Stimulated activated CD4-positive, alpha-beta T cell treated with anti-CD3 and anti-CD28 coated beads, Interleukin-12 subunit alpha, Interleukin-12 subunit beta, amount 100 ng/mL, for 48 hours (primary cell): ENCODE measurements around the gene CHST7.
"Not testable (repeated sequence)": the region's sequence is repeated elsewhere in the genome, so short reads cannot be mapped to it uniquely, and the experiment has no call there.

Experiments
- DNase-seq, 3 donors: peaks; one replicate each; pipeline ENCODE4 v3.0.0-alpha.2; 2020; ENCODE audit warnings: low read depth in 2 of 3, low spot score in 1 of 3

CHST7 gene, protein sequence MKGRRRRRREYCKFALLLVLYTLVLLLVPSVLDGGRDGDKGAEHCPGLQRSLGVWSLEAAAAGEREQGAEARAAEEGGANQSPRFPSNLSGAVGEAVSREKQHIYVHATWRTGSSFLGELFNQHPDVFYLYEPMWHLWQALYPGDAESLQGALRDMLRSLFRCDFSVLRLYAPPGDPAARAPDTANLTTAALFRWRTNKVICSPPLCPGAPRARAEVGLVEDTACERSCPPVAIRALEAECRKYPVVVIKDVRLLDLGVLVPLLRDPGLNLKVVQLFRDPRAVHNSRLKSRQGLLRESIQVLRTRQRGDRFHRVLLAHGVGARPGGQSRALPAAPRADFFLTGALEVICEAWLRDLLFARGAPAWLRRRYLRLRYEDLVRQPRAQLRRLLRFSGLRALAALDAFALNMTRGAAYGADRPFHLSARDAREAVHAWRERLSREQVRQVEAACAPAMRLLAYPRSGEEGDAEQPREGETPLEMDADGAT

DNA sequence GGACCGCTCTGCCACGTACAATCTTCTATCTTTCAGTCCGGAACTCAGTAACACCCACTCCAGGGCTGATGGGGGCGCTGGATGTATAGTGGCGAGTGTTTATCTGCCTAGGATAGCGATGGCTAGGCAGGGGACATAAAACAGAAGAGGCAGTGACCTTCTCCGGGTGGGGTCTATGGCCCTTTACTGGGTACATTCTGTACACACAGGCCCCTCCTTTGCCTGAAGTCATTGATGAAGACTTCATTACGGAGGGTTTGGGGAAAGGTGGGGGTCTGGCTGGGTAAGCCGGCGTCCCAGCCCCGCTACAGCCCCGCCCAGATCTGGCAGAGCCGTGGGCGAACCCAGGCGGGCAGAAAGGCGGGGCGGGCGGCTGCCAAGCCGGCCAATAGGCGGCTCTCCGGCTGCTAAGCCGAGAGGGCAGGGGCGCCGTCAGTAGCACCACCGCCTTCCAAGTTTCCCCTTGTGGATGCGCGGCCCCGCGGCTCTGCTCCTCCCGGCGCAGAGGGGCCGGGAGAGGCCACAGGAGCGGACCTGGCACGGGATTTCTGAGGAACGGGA lies at the start of gene CHST7:
TSS of gene CHST7 (plus strand) at position 435 of the 561 bp plus-strand sequence. CDS start 167 bp downstream, outside the sequence.
- DNase-seq = no peak

DNA sequence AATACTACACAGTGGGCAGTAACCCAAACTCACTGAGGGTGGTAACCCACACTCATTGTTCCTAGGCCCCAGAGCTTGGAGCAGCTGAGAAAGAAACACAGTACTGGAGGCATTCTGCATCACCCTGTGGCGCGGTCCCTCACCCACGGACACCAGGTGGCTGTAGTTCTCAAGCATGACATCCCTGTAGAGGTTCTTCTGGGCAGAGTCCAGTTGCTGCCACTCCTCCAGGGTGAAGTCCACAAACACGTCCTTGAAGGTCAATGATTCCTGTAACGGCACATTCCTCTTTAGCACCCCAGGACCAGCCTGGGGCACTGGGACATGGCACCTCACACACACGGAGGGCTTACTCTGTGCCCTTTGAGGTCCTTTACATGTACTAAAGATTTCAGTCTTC lies 44.9 kb upstream of the CHST7 start:
- DNase-seq = not testable (repeated sequence)

DNA sequence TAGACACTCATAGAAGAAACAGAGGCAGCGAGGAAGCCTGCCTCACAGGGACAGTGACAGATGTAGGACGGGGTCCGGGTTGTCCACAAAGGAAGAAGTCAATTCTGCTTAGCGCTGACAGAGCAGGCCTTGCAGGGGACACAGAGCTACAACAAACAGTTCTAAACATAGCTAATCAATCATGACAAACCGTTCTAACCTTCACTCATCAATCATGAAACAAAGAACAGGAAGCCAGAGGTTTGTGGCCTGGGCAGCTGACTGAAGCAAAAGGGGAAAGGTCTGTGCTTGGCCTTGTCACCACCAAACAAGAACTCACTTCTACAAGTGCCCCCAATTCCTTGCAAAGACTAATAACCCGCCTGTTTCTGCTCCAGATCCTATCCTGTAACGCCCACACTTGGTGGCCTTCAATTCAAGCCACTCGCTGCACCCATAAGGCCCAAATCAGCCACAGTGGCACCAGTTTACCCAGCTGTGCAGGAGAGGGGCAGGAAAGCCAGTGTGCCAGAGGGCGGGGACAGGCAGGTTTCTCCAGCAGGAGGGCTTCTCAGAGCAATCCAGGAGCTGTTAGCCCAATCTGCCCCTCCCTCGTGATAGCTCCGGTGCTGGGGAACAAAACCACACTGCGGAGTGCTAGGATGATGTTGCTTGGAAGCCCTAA lies 43.7 kb upstream of the CHST7 start:
- not testable (repeated sequence) for DNase-seq

DNA sequence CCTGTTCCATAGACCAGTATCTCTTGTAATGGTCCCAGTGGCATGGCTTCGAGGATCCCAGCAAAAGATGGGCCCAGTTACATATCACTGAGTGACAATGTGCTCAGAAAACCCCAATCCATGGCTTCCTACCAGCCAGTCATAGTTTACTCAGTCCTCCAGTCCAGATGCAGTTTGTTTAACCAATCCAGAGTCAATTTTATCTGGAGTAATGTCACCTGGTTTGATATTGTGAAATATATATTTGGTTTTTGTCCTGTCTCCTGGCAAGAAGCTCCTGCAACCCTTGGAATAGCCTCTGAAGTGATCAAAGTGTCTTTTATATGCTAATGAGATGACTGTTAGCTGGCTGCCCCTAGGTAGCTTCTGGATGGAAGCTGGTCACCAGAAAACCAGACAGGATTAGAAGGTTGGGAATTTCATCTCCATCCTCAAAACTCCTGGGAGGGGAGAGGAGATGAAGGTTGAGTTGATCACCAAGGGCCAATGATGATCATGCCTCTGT lies 43.1 kb upstream of the CHST7 start:
- DNase-seq = not testable (repeated sequence)

DNA sequence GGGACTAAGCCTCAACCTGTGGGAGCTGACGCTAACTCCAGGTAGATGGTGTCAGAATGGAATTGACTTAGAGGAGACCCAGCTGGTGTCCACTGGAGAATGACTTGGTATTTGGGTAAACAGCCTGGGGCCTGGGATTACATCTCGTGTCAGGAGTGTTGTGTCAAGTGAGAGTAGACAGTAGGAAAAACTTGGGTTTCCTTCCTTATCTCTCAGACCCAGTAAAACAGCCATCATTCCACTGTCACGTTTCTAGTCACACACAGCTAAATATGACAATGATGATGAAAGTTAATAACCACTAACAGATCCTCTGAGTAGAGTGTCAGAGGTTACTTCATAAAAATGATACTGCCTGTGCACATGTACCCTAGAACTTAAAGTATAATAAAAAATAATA lies 42.1 kb upstream of the CHST7 start:
- no peak for DNase-seq

DNA sequence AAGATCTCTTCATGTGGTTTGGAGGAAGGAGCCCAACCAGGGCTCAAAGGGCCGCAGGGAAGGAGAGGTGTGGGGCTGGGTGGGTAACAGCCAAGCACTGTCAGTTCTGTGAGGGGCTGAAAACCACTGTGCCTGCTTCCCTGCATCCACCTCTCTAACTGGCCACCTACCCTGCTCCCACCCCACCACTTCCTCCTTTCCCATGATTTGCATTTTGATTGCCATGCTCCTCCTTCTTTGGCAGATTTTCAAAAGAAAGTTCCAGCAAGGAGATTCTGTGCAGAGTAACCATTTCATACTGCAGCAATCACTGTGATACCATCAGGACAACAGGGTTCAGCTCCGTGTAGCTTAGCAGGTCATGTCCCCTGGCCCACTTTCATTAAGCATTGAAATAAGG lies 30.1 kb upstream of the CHST7 start:
- DNase-seq = no peak

DNA sequence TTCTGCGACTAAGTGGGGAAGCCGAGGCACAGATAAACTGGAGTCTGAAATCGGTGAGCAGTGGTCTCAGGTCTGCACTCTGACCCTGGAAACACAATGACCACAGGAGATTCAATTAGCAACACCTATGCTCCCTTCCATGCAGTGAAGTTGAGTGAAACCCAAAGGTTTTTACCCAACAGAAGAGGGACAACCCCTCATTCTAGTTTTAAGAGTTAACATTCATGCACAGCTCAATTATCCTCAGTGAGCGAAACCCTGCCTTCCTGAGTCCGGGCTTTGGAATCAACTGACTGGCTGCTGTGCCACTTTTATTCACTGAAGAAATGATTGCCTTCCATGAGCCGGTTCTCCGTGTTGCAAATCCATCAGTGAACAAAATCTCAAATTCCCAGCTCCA lies 29.0 kb upstream of the CHST7 start:
- DNase-seq = not testable (repeated sequence)

DNA sequence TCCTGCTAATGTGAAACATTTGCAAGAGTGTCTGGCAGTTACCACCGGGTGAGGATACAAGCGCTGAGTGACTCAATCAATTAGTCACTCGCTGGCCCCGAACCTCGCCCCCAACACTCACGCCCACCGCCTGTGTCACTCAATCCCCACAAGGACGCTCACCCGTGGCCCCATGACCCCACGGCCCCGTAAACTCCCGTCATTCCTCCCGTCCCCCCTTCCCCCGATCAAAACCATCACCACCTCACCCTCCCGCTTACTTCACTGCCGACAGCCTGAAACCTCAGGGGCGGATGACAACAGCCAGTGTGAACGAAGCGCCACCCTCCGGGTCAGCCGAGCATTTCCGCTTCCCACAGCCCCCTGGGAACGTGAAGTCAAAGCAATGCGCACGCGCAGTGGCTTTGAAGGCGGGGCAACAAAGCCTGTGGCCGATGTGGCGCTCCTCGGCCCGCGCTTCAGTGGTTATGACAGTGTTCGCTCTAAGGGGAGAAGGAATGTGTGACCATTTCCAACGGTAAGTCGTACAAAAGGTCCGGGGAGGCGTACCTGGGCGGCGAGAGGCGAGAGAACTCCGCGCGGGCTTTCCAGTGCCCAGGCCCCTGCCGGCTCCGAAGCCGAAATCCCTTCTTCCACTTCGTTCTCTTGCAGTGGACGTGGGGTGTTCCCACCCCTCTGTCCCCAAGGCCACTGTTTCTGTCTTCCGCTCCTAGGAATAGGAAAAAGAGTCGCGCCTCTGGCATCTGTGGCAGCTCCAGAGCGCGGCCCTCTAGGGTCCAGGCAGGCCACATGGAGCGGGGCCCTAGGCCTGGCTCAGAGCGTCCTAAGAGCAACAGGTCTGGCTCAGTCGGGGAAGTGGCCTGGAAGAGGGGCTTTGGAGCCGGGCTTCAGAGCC lies 28.2 kb upstream of the CHST7 start, which contains the start of gene ZNF674:
TSS of gene ZNF674 (minus strand) at position 311 of the 895 bp plus-strand sequence. CDS start 3,334 bp downstream, outside the sequence.
- peak; percentile 85 to 89 (median 89) for DNase-seq

DNA sequence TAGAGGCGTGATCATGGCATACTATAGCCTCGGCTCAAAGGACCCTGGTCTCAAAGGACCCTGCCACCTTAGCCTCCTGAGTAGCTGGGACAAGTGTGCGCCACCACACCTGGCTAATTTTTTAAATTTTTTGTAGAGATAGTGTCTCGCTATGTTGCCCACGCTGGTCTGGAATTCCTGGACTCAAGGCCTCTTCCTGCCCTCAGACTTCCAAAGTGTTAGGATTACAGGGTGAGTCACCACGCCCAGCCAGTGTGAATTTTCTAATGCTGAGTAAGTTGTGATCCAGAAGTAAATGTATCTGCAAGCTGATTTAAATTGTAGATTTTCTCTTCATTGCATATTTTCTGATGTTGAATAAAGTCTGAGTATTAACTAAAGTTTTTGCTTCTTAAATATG lies 25.7 kb upstream of the CHST7 start:
- no peak for DNase-seq

DNA sequence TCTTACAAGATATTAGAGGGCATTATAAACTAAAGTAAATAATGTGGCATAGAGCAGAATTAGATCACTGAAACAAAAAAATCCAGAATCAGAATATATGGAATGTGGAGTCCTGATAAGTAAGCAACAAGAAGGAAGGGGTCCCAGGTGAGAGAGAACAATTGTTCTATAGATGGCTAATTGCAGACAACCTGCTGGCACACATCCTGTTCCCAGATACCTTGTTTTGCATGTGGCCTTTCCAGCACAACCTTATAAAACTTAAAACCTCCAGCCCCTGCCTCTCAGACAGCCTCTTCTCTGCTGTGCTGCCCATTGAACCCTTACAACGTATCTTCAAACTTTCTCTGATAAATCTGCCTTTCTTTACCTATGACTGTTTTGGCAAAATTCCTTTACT lies 23.7 kb upstream of the CHST7 start:
- DNase-seq = no peak

DNA sequence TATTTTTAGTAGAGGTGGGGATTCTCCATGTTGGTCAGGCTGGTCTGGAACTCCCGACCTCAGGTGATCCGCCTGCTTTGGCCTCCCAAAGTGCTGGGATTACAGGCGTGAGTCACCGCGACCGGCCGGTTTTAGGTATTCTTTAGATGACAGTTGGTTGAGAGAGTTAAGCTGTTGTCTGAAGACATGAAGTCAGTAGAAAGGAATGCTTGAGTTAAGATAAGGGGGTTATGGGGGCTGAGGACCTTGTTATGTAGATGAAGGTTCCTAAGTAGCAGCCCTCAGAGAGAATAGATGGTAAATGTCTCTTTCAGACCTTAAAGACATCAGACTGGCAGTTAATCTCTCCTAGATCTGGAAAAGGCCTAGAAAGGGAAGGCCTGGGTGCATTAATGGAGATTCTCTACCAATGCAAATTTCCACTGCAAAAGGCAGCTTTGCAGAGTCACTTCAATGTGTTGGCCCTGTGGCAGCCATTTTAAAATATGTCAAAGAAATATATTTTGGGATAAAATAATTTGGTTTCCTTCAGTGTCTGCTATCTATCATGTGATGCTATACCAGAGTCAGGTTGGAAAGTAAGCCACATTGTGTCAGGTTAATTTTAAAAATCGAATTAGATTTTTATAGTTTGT lies 22.0 kb upstream of the CHST7 start:
- no peak for DNase-seq

DNA sequence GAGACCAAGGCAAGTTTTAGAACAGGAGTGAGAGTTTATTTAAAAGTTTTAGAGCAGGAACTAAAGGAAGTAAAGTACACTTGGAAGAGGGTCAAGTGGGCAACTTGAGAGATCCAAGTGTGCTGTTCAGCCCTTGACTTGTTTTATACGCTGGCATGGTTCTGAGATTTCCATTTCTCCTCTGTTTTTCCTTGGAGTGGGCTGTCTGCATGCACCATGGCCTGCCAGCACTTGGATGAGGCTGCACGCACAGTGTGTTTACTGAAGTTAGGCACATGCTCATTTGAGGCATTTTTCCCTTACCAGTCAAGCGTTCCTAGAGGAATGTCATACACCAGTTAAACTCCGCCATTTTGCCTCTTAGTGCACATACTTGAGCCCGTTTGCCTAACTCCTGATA lies 19.6 kb upstream of the CHST7 start:
- DNase-seq = no peak

DNA sequence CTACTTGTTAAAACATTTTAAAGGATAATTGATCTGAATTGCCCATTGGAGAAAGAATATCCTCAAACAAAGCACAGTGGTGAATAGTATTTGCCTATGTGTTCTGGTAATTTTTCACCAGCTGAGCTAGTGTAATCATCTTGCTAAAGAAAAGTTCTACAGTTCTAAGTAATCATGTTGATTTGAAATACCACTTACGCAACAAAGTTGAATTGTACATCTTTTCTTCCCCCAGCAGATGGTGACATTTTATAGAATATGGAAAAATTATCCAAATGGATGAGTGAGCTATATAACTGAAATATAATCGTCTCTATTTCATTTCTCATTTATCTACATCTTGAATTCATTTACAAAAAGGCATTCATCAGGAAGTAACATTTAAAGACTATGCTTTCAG lies 18.6 kb upstream of the CHST7 start:
- no peak for DNase-seq

DNA sequence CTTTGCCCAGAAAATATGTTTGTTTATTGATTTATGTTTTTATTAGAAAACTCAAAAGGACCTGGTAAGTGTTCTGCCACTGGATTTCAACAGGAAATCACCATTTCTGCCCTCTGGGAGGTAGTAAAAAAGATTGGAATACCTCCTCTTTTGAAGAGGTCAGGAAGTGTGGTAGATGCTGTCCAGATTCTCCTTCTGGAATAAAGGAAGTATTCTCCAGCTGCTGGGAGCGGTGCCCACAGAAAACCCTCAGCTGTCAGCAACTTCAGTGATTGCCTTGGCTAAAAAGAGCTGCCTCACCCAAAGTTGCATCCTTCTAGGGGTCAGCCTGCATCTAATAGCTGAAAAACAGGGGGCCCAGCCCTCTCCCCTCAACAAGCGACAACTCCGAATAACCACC lies 14.5 kb upstream of the CHST7 start:
- DNase-seq = no peak

DNA sequence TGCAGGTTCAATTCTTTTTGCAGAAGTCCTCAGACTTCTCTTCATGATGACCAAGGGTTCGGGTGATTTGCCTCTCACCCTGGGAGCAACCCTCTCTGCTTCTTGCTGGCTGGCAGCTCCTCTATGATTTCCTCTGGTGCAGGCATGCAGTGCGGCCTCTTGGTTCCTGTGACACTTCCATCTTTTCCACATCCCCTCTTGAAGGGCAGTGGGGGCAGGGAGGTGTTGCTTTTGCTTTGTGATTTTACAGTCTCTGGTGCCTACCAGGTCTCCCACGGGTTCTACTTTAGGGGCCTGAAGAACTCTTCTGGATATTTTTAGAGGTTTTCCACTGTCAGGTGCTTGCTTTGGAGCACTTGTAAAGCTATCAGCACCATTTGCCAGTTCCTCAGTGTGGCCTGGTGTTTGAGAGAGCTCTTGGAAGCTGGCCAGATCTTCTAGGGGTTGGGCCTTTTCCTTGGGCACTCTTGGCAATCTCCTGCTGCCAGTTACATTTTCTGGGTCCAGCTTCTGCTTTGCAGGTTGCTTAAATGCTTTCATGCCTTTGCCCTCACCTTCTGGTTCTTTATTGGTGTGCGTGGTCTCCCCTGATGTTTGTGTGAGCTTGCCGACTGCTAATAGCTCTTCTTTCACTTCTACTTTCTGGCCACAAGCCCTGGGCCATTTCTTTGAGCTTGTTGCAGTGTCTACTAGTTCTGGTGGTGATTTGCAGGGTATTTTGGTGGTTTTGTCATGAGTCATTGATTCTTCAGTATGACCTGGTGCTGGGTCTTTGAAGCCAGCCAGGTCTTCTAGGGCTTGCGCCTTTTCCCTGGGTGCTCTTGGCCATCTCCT lies 11.5 kb upstream of the CHST7 start:
- DNase-seq = no peak

DNA sequence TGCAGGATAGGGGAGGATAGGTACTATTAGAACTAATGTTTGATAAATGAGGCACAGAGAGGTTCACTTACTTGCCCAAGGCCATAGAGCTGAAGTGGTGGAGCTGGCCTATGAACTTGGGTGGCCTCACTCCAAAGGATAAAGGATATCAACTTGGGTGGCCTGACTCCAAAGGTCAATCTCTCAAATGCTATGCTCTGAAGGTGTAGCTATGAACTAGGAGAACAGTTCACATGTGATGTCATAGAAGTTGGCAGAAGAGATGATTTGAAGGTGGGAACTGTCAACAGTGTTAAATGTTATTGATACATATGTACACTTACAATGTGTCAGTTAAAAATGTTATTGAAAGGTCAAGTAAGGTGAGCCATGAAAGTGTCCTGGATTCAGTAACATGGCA lies 6.2 kb upstream of the CHST7 start:
- no peak for DNase-seq

DNA sequence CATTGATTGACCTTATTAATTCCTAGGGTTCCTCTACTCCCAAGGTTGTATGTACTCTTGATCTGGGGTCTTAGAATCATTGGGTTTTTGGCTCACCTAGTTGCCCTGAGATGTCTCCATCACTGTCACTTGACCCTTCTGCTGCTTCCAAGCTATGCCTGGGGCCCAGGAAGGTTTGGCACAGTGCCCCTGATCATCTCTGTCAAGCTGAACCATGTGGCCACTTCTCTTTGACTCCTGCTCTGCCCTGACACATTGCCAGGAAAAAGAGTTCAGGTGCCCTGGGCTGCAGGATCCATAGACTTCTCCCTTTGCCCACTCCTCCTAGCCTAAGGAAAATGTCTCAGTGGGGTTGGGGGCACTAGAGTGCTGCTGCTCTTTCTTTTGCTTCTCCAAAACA lies 3.9 kb upstream of the CHST7 start:
- no peak for DNase-seq

DNA sequence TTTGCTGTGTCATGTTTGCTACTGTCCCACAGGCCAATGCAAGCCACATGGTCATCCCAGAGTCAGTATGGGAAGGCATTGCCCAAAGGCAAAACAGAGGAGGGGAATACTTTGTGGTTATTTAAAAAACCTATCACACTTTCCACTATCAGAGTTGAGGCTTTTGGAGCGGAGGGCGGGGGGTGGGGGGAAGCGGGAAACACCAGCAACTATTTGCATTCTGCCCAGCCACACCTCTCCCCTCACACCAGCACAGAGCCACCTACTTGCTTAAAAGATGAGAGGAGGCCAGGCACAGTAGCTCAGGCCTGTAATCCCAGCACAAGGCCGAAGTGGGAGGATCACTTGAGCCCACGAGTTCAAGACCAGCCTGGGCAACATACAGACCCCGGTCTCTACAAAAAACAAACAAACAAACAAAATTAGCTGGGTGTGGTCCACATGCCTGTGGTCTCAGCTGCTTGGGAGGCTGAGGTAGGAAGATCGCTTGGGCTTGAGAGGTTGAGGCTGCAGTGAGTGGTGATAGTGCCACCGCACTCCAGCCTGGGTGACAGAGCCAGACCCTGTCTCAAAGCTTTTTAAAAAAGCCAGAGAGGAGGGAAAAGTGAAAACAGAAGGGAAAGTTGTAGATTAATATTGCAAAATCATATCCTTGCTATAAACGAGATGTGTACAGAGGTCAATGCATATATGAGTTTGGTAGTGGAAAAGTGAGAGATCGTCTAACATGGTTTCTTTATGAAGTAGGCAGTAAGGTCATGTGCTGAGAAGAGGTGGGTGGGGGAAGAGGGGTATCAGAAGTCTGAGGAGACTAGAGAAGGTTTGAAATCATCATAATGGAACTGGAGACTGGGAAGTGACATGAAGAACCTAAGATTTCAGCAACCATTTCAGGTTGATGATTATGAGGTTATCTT lies 1.9 kb upstream of the CHST7 start:
- no peak for DNase-seq
